Neuronal stem cell (in vitro differentiated cells): Measurements from ENCODE around the gene INTS13.

Source experiments
- DNase-seq: peaks from one replicate; pipeline ENCODE4 v3.0.0-alpha.2; 2013; ENCODE audit warnings: low spot score
- H2AFZ ChIP-seq: one replicate; pipeline ENCODE4 v1.6.1; 2013; ENCODE audit warnings: mild to moderate bottlenecking, low read length, inconsistent platforms
- H2AK5ac ChIP-seq: 2 replicates; pipeline ENCODE4 v1.6.1; 2013; ENCODE audit warnings: low read depth, mild to moderate bottlenecking, inconsistent platforms, low read length, moderate library complexity, mixed read lengths
- H2BK120ac ChIP-seq: 2 replicates; pipeline ENCODE4 v1.6.1; 2013; ENCODE audit warnings: low read depth, mild to moderate bottlenecking, inconsistent platforms, low read length, moderate library complexity, mixed read lengths
- H2BK12ac ChIP-seq: one replicate; pipeline ENCODE4 v1.6.1; 2013; ENCODE audit warnings: low read length, inconsistent platforms
- H2BK15ac ChIP-seq: 2 replicates; pipeline ENCODE4 v1.6.1; 2013; ENCODE audit warnings: mild to moderate bottlenecking, low read length, inconsistent platforms, mixed read lengths
- H2BK5ac ChIP-seq: one replicate; pipeline ENCODE4 v1.6.1; 2013; ENCODE audit warnings: inconsistent platforms, mild to moderate bottlenecking, low read length, moderate library complexity
- H3K14ac ChIP-seq: one replicate; pipeline ENCODE4 v1.6.1; 2013; ENCODE audit warnings: low read length, inconsistent platforms
- H3K18ac ChIP-seq: 2 replicates; pipeline ENCODE4 v1.6.1; 2013; ENCODE audit warnings: low read length, inconsistent platforms
- H3K23ac ChIP-seq: 2 replicates; pipeline ENCODE4 v1.6.1; 2013; ENCODE audit warnings: low read depth, mild to moderate bottlenecking, mixed read lengths, low read length, inconsistent platforms; ENCODE audit not compliant: poor library complexity
- H3K27ac ChIP-seq: replicated peaks from 3 replicates; pipeline ENCODE4 v1.5.1; 2013; ENCODE audit warnings: low read length, inconsistent platforms
- H3K27me3 ChIP-seq, 3 experiments: 2 replicates each; pipeline ENCODE4 v1.6.1; 2013; ENCODE audit warnings: low read length in 3 of 3, mild to moderate bottlenecking in 2 of 3, inconsistent platforms in 1 of 3, low read depth in 1 of 3, mixed read lengths in 1 of 3, moderate library complexity in 1 of 3; ENCODE audit not compliant: control insufficient read depth in 3 of 3, insufficient read depth in 3 of 3
- H3K36me3 ChIP-seq, 2 donors: replicated peaks in 1 of 2; 2 replicates each; pipeline ENCODE4 v1.6.1; 2013; ENCODE audit warnings: low read length in 2 of 2; ENCODE audit not compliant: control insufficient read depth in 2 of 2, insufficient read depth in 2 of 2
- H3K4ac ChIP-seq: 2 replicates; pipeline ENCODE4 v1.6.1; 2013; ENCODE audit warnings: inconsistent platforms, mild to moderate bottlenecking, low read length, moderate library complexity
- H3K4me1 ChIP-seq, 2 donors: 1 replicate in 1 of 2; 2 replicates in 1 of 2; pipeline ENCODE4 v1.6.1; 2013; ENCODE audit warnings: low read length in 2 of 2, low read depth in 1 of 2; ENCODE audit not compliant: control insufficient read depth in 2 of 2, insufficient read depth in 1 of 2
- H3K4me2 ChIP-seq: one replicate; pipeline ENCODE4 v1.6.1; 2013; ENCODE audit warnings: mild to moderate bottlenecking, low read length, inconsistent platforms; ENCODE audit not compliant: insufficient read depth, poor library complexity, severe bottlenecking
- H3K4me3 ChIP-seq, 2 donors: 2 replicates each; pipeline ENCODE4 v1.5.1; 2013; ENCODE audit warnings: low read length in 2 of 2, mild to moderate bottlenecking in 2 of 2, inconsistent platforms in 1 of 2, moderate library complexity in 1 of 2
- H3K79me1 ChIP-seq: one replicate; pipeline ENCODE4 v1.6.1; 2013; ENCODE audit warnings: low read depth, mild to moderate bottlenecking, inconsistent platforms, low read length, moderate library complexity
- H3K9ac ChIP-seq: one replicate; pipeline ENCODE4 v1.6.1; 2013; ENCODE audit warnings: mild to moderate bottlenecking, low read depth, low read length, inconsistent platforms; ENCODE audit not compliant: poor library complexity
- H3K9me3 ChIP-seq, 2 donors: replicated peaks in 1 of 2; 2 replicates each; pipeline versions ENCODE3 to v1.6.1; 2013; ENCODE audit warnings: low read length in 2 of 2, mild to moderate bottlenecking in 2 of 2, inconsistent platforms in 1 of 2, low read depth in 1 of 2, mixed read lengths in 1 of 2, moderate library complexity in 1 of 2; ENCODE audit not compliant: control insufficient read depth in 2 of 2, insufficient read depth in 1 of 2
- H4K8ac ChIP-seq: one replicate; pipeline ENCODE4 v1.6.1; 2013; ENCODE audit warnings: low read depth, mild to moderate bottlenecking, inconsistent platforms, low read length, moderate library complexity
- H4K91ac ChIP-seq: one replicate; pipeline ENCODE4 v1.6.1; 2013; ENCODE audit warnings: low read length, low read depth, mild to moderate bottlenecking, inconsistent platforms; ENCODE audit not compliant: poor library complexity
- WGBS, 2 donors: extraction: QIAGEN DNeasy Blood & Tissue Kit; methylation state at CpG; one replicate each; pipeline ENCODE4 v1.1.7; 2013; ENCODE audit warnings: missing lambda C conversion rate in 2 of 2, mixed read lengths in 1 of 2; ENCODE audit not compliant: insufficient read length in 2 of 2, insufficient replicate concordance in 1 of 2; ENCODE audit errors: extremely low coverage in 2 of 2; 5-methylcytosine and 5-hydroxymethylcytosine counted together

INTS13 gene

DNA sequence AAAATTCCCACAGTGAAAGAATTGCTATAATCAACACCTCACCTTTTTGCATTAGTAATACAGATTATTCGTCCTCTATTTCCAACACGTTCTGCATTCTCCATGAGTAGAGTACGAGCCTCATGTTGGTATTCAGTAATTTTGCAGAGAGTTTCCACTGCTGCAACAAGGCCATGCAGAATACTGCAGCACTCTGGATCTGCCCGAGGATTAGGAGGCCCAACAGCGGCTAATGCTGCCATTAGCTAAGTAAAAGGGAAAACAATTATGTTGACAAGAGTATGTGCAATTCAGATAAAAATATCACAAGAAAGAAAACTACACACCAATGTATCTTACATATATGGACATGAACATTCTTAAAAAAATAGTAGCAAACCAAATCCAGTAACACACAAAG lies 9.1 kb downstream of the INTS13 start:
- no peaks in the 10 kb centered on the region for H3K9me3 ChIP-seq
- peaks cover 1% of the 10 kb centered on the region for H3K79me1 ChIP-seq
- no peak overlapping the region for H3K18ac ChIP-seq
- H4K91ac ChIP-seq = no peak overlapping the region
- peaks cover 4 to 65% of the 10 kb centered on the region in 2 donors for H3K36me3 ChIP-seq
- H4K8ac ChIP-seq = no peak overlapping the region
- no peaks in the 10 kb centered on the region for H3K4me1 ChIP-seq
- no peak overlapping the region for H2BK12ac ChIP-seq
- H3K23ac ChIP-seq = no peak overlapping the region
- no peak overlapping the region for H2BK15ac ChIP-seq
- H3K4ac ChIP-seq = no peak overlapping the region
- no peak overlapping the region for H3K14ac ChIP-seq
- no peak overlapping the region for H3K4me2 ChIP-seq
- H2AFZ ChIP-seq = no peak overlapping the region
- no peak overlapping the region for H2BK5ac ChIP-seq
- no CpG with 5 or more reads among the region's 5 CpGs for WGBS, 2 donors
- no peak overlapping the region for H2AK5ac ChIP-seq
- DNase-seq = no peak
- no peak overlapping the region for H2BK120ac ChIP-seq
- no peak overlapping the region for H3K27ac ChIP-seq
- no peaks in the 10 kb centered on the region for H3K27me3 ChIP-seq
- H3K9ac ChIP-seq = no peak overlapping the region
- no peak overlapping the region for H3K4me3 ChIP-seq

DNA sequence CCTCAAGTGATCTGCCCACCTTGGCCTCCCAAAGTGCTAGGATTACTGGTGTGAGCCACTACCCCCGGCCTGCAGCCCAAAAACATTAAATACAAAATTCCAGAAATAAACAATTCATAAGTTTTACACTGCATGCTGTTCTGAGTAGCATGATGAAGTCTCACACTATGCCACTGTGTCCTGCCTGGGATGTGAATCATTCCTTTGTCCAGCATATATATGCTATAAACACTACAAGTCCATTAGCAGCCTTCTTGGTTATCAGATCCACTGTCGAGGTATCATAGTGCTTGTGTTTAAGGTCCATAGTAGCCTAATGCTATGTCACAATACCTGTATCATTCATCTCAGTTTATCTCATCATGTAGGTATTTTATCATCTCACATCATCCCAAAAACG lies 15.9 kb downstream of the INTS13 start:
- DNase-seq = no peak
- no peak overlapping the region for H3K4ac ChIP-seq
- H3K4me1 ChIP-seq = no peaks in the 10 kb centered on the region
- H3K4me3 ChIP-seq = no peak overlapping the region
- H4K8ac ChIP-seq = no peak overlapping the region
- no peaks in the 10 kb centered on the region for H3K9me3 ChIP-seq
- H3K23ac ChIP-seq = no peak overlapping the region
- no peaks in the 10 kb centered on the region for H3K79me1 ChIP-seq
- WGBS, 2 donors = no CpG with 5 or more reads among the region's 3 CpGs
- peaks cover 8 to 70% of the 10 kb centered on the region in 2 donors for H3K36me3 ChIP-seq
- no peak overlapping the region for H2AFZ ChIP-seq
- no peak overlapping the region for H2BK15ac ChIP-seq
- H2BK5ac ChIP-seq = no peak overlapping the region
- H3K9ac ChIP-seq = no peak overlapping the region
- no peaks in the 10 kb centered on the region for H3K27me3 ChIP-seq
- H2AK5ac ChIP-seq = no peak overlapping the region
- H3K4me2 ChIP-seq = no peak overlapping the region
- H4K91ac ChIP-seq = no peak overlapping the region
- no peak overlapping the region for H2BK120ac ChIP-seq
- H3K14ac ChIP-seq = no peak overlapping the region
- H3K27ac ChIP-seq = no peak overlapping the region
- H3K18ac ChIP-seq = no peak overlapping the region
- H2BK12ac ChIP-seq = no peak overlapping the region

DNA sequence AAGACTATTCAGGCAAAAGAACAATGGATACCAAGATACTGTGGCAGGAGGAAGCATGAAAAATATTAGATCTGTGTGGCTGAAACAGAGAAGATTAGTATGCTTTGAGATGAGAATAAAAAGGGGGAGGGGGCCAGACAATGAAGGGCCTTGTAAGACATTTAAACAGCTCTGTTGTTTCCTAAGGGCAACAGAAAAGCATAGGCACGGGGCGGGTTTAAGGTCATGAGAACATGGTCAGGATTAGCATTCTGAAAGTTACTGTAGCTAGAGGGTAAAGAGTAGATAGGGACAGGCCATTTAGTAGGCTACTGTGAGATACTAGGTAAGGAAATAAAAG lies 18.6 kb downstream of the INTS13 start:
- Histone ChIP-seq H3K27me3 (no peaks in the 10 kb centered on the region), H3K4me3 (no peak overlapping the region), H3K18ac (no peak overlapping the region), H2AFZ (no peak overlapping the region), H2BK120ac (no peak overlapping the region), H3K9me3 (no peaks in the 10 kb centered on the region), H3K4me1 (no peaks in the 10 kb centered on the region), H3K14ac (no peak overlapping the region), H3K4me2 (no peak overlapping the region), H4K8ac (no peak overlapping the region), H2BK5ac (no peak overlapping the region), H3K36me3 (peaks cover 8 to 58% of the 10 kb centered on the region in 2 donors), H3K27ac (no peak overlapping the region), H3K23ac (no peak overlapping the region), H3K4ac (no peak overlapping the region), H4K91ac (no peak overlapping the region), H2BK12ac (no peak overlapping the region), H3K9ac (no peak overlapping the region), H2AK5ac (no peak overlapping the region), H3K79me1 (no peaks in the 10 kb centered on the region), H2BK15ac (no peak overlapping the region)
- no CpG with 5 or more reads among the region's 2 CpGs for WGBS, 2 donors
- no peak for DNase-seq

DNA sequence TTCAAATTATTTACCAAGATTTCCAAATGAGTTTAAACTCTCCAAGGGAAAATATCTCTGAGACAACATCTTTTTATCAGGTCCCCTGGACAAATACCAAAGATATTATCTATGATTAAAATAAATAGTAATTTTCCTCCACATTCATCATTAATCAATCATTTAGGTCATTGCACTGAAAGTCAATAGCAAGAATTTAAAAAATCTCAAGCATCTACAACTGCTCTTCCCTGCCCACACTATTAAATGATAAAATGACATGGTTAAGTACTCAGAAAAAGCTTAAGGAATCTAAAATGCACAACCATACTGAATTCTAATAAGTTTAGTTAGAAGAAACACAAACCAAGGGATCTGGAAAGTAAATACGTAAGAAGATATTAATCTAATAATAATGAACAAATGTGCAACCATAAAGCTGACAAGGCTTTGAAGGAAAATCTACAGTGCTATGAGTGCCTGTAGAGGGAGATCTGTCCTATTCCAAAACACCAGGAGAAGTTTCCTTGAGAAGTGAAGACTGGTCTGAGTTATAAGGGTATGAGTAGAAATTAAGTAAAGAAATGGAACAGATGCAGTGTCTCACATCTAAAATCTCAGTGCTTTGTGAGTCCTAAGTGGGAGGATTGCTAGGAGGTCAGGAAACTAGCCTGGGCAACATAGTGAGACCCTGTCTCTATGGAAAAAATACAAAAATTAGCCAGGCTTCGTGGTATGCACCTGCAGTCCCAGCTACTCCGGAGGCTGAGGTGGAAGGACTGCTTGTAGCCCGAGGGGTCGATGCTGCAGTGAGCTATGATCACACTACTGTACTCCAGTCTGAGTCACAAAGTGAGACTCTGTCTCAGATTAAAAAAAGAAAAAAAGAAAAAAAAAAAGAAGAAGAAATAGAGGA lies 19.2 kb downstream of the INTS13 start:
- no peak overlapping the region for H3K4me2 ChIP-seq
- no peak overlapping the region for H3K23ac ChIP-seq
- H3K36me3 ChIP-seq = peaks cover 8 to 58% of the 10 kb centered on the region in 2 donors
- no peak overlapping the region for H3K4me3 ChIP-seq
- WGBS, 2 donors = no CpG with 5 or more reads among the region's 5 CpGs
- no peak overlapping the region for H2BK120ac ChIP-seq
- H3K14ac ChIP-seq = no peak overlapping the region
- H3K4ac ChIP-seq = no peak overlapping the region
- no peak overlapping the region for H2AK5ac ChIP-seq
- no peak overlapping the region for H2BK15ac ChIP-seq
- H3K27ac ChIP-seq = no peak overlapping the region
- H3K9ac ChIP-seq = no peak overlapping the region
- no peak overlapping the region for H2BK12ac ChIP-seq
- H3K27me3 ChIP-seq = no peaks in the 10 kb centered on the region
- H2AFZ ChIP-seq = no peak overlapping the region
- no peak for DNase-seq
- H3K18ac ChIP-seq = no peak overlapping the region
- no peaks in the 10 kb centered on the region for H3K79me1 ChIP-seq
- no peaks in the 10 kb centered on the region for H3K4me1 ChIP-seq
- no peak overlapping the region for H4K91ac ChIP-seq
- no peaks in the 10 kb centered on the region for H3K9me3 ChIP-seq
- no peak overlapping the region for H2BK5ac ChIP-seq
- no peak overlapping the region for H4K8ac ChIP-seq
